Measurements from ENCODE around the gene PCBP2.

The PCBP2 gene

GRCh38 chr12:53462935-53463334, 11.0 kb downstream of the PCBP2 start:
- peaks cover 9% of the 10 kb centered on the region for H3K4me1 ChIP-seq (ENCODE audit: control insufficient read depth, insufficient read depth, low read length)
- H3K4me3 ChIP-seq (ENCODE audit: low read depth, low read length) = no peak overlapping the region
- peaks cover 100% of the 10 kb centered on the region for H3K36me3 ChIP-seq (ENCODE audit: control insufficient read depth, insufficient read depth, low read length)
- H3K9me3 ChIP-seq (ENCODE audit: control insufficient read depth, insufficient read depth, low read depth, low read length) = no peaks in the 10 kb centered on the region
- H3K9ac ChIP-seq (ENCODE audit: low read length) = no peak overlapping the region
- no peak overlapping the region for H3K27ac ChIP-seq (ENCODE audit: low read depth, low read length)
- H3K27me3 ChIP-seq (ENCODE audit: control insufficient read depth, insufficient read depth, low read length) = no peaks in the 10 kb centered on the region

- Histone ChIP-seq H3K4me3 (ENCODE audit: low read depth, low read length) (no peak overlapping the region), H3K27me3 (ENCODE audit: control insufficient read depth, insufficient read depth, low read length) (no peaks in the 10 kb centered on the region), H3K36me3 (ENCODE audit: control insufficient read depth, insufficient read depth, low read length) (peaks cover 100% of the 10 kb centered on the region), H3K9me3 (ENCODE audit: control insufficient read depth, insufficient read depth, low read depth, low read length) (no peaks in the 10 kb centered on the region), H3K4me1 (ENCODE audit: control insufficient read depth, insufficient read depth, low read length) (peaks cover 9% of the 10 kb centered on the region), H3K9ac (ENCODE audit: low read length) (no peak overlapping the region), H3K27ac (ENCODE audit: low read depth, low read length) (peak overlapping the region; percentile 2; the same call in 1 of the 2 replicates)
Measured at GRCh38 chr12:53463802-53464560, 12.1 kb downstream of the PCBP2 start.

- Histone ChIP-seq H3K9me3 (ENCODE audit: control insufficient read depth, insufficient read depth, low read depth, low read length) (no peaks in the 10 kb centered on the region), H3K36me3 (ENCODE audit: control insufficient read depth, insufficient read depth, low read length) (peaks cover 100% of the 10 kb centered on the region), H3K27ac (ENCODE audit: low read depth, low read length) (no peak overlapping the region), H3K27me3 (ENCODE audit: control insufficient read depth, insufficient read depth, low read length) (no peaks in the 10 kb centered on the region), H3K9ac (ENCODE audit: low read length) (no peak overlapping the region), H3K4me1 (ENCODE audit: control insufficient read depth, insufficient read depth, low read length) (peaks cover 6% of the 10 kb centered on the region), H3K4me3 (ENCODE audit: low read depth, low read length) (no peak overlapping the region)
Measured at GRCh38 chr12:53464685-53465418, 12.9 kb downstream of the PCBP2 start.

- no peak overlapping the region for H3K9ac ChIP-seq (ENCODE audit: low read length)
- no peak overlapping the region for H3K4me3 ChIP-seq (ENCODE audit: low read depth, low read length)
- H3K36me3 ChIP-seq (ENCODE audit: control insufficient read depth, insufficient read depth, low read length) = peaks cover 100% of the 10 kb centered on the region
- H3K4me1 ChIP-seq (ENCODE audit: control insufficient read depth, insufficient read depth, low read length) = peaks cover 6% of the 10 kb centered on the region
- no peaks in the 10 kb centered on the region for H3K27me3 ChIP-seq (ENCODE audit: control insufficient read depth, insufficient read depth, low read length)
- H3K9me3 ChIP-seq (ENCODE audit: control insufficient read depth, insufficient read depth, low read depth, low read length) = no peaks in the 10 kb centered on the region
- H3K27ac ChIP-seq (ENCODE audit: low read depth, low read length) = no peak overlapping the region
Measured at GRCh38 chr12:53465679-53466078, 13.8 kb downstream of the PCBP2 start.

GRCh38 chr12:53466640-53467039, 14.7 kb downstream of the PCBP2 start:
- no peak overlapping the region for H3K27ac ChIP-seq (ENCODE audit: low read depth, low read length)
- peaks cover 100% of the 10 kb centered on the region for H3K36me3 ChIP-seq (ENCODE audit: control insufficient read depth, insufficient read depth, low read length)
- H3K27me3 ChIP-seq (ENCODE audit: control insufficient read depth, insufficient read depth, low read length) = no peaks in the 10 kb centered on the region
- no peak overlapping the region for H3K4me3 ChIP-seq (ENCODE audit: low read depth, low read length)
- H3K4me1 ChIP-seq (ENCODE audit: control insufficient read depth, insufficient read depth, low read length) = peaks cover 6% of the 10 kb centered on the region
- H3K9me3 ChIP-seq (ENCODE audit: control insufficient read depth, insufficient read depth, low read depth, low read length) = no peaks in the 10 kb centered on the region
- no peak overlapping the region for H3K9ac ChIP-seq (ENCODE audit: low read length)

- Histone ChIP-seq H3K9ac (ENCODE audit: low read length) (no peak overlapping the region), H3K27me3 (ENCODE audit: control insufficient read depth, insufficient read depth, low read length) (no peaks in the 10 kb centered on the region), H3K4me1 (ENCODE audit: control insufficient read depth, insufficient read depth, low read length) (peaks cover 6% of the 10 kb centered on the region), H3K4me3 (ENCODE audit: low read depth, low read length) (no peak overlapping the region), H3K9me3 (ENCODE audit: control insufficient read depth, insufficient read depth, low read depth, low read length) (no peaks in the 10 kb centered on the region), H3K27ac (ENCODE audit: low read depth, low read length) (no peak overlapping the region), H3K36me3 (ENCODE audit: control insufficient read depth, insufficient read depth, low read length) (peaks cover 100% of the 10 kb centered on the region)
Measured at GRCh38 chr12:53467082-53467481, 15.2 kb downstream of the PCBP2 start.

- Histone ChIP-seq H3K36me3 (ENCODE audit: control insufficient read depth, insufficient read depth, low read length) (peaks cover 100% of the 10 kb centered on the region), H3K27me3 (ENCODE audit: control insufficient read depth, insufficient read depth, low read length) (no peaks in the 10 kb centered on the region), H3K27ac (ENCODE audit: low read depth, low read length) (no peak overlapping the region), H3K9me3 (ENCODE audit: control insufficient read depth, insufficient read depth, low read depth, low read length) (no peaks in the 10 kb centered on the region), H3K4me3 (ENCODE audit: low read depth, low read length) (no peak overlapping the region), H3K9ac (ENCODE audit: low read length) (no peak overlapping the region), H3K4me1 (ENCODE audit: control insufficient read depth, insufficient read depth, low read length) (peaks cover 6% of the 10 kb centered on the region)
Measured at GRCh38 chr12:53467880-53468279, 16.0 kb downstream of the PCBP2 start.

- peaks cover 100% of the 10 kb centered on the region for H3K36me3 ChIP-seq (ENCODE audit: control insufficient read depth, insufficient read depth, low read length)
- no peaks in the 10 kb centered on the region for H3K9me3 ChIP-seq (ENCODE audit: control insufficient read depth, insufficient read depth, low read depth, low read length)
- H3K27ac ChIP-seq (ENCODE audit: low read depth, low read length) = no peak overlapping the region
- no peaks in the 10 kb centered on the region for H3K27me3 ChIP-seq (ENCODE audit: control insufficient read depth, insufficient read depth, low read length)
- H3K4me1 ChIP-seq (ENCODE audit: control insufficient read depth, insufficient read depth, low read length) = peaks cover 6% of the 10 kb centered on the region
- no peak overlapping the region for H3K9ac ChIP-seq (ENCODE audit: low read length)
- H3K4me3 ChIP-seq (ENCODE audit: low read depth, low read length) = no peak overlapping the region
Measured at GRCh38 chr12:53468282-53468681, 16.4 kb downstream of the PCBP2 start.

GRCh38 chr12:53472056-53472582, 20.2 kb downstream of the PCBP2 start:
- Histone ChIP-seq H3K36me3 (ENCODE audit: control insufficient read depth, insufficient read depth, low read length) (peaks cover 100% of the 10 kb centered on the region), H3K27me3 (ENCODE audit: control insufficient read depth, insufficient read depth, low read length) (no peaks in the 10 kb centered on the region), H3K9ac (ENCODE audit: low read length) (no peak overlapping the region), H3K27ac (ENCODE audit: low read depth, low read length) (no peak overlapping the region), H3K9me3 (ENCODE audit: control insufficient read depth, insufficient read depth, low read depth, low read length) (no peaks in the 10 kb centered on the region), H3K4me3 (ENCODE audit: low read depth, low read length) (no peak overlapping the region), H3K4me1 (ENCODE audit: control insufficient read depth, insufficient read depth, low read length) (peaks cover 6% of the 10 kb centered on the region; the same call in 1 of the 2 replicates)

GRCh38 chr12:53474077-53474476, 22.2 kb downstream of the PCBP2 start:
- H3K4me1 ChIP-seq (ENCODE audit: control insufficient read depth, insufficient read depth, low read length) = peaks cover 6% of the 10 kb centered on the region; the same call in 1 of the 2 replicates
- H3K27ac ChIP-seq (ENCODE audit: low read depth, low read length) = no peak overlapping the region
- peaks cover 98% of the 10 kb centered on the region for H3K36me3 ChIP-seq (ENCODE audit: control insufficient read depth, insufficient read depth, low read length)
- no peak overlapping the region for H3K9ac ChIP-seq (ENCODE audit: low read length)
- H3K4me3 ChIP-seq (ENCODE audit: low read depth, low read length) = no peak overlapping the region
- no peaks in the 10 kb centered on the region for H3K9me3 ChIP-seq (ENCODE audit: control insufficient read depth, insufficient read depth, low read depth, low read length)
- H3K27me3 ChIP-seq (ENCODE audit: control insufficient read depth, insufficient read depth, low read length) = no peaks in the 10 kb centered on the region

GRCh38 chr12:53474819-53475218, 22.9 kb downstream of the PCBP2 start:
- H3K4me1 ChIP-seq (ENCODE audit: control insufficient read depth, insufficient read depth, low read length) = peaks cover 8% of the 10 kb centered on the region
- H3K9ac ChIP-seq (ENCODE audit: low read length) = no peak overlapping the region
- H3K4me3 ChIP-seq (ENCODE audit: low read depth, low read length) = no peak overlapping the region
- no peak overlapping the region for H3K27ac ChIP-seq (ENCODE audit: low read depth, low read length)
- H3K9me3 ChIP-seq (ENCODE audit: control insufficient read depth, insufficient read depth, low read depth, low read length) = no peaks in the 10 kb centered on the region
- H3K27me3 ChIP-seq (ENCODE audit: control insufficient read depth, insufficient read depth, low read length) = no peaks in the 10 kb centered on the region
- peaks cover 98% of the 10 kb centered on the region for H3K36me3 ChIP-seq (ENCODE audit: control insufficient read depth, insufficient read depth, low read length)

Data from HUES6 (cell line).